ENCODE data around the gene SERGEF. TPM values are rescaled to one million over a fixed set of nuclear protein-coding genes. Genes with fewer than 3 reads are reported as not detected.

Gene SERGEF
- 10 to 100 TPM; 42.1 to 61.6 (median 53.9) TPM for total RNA-seq

DNA sequence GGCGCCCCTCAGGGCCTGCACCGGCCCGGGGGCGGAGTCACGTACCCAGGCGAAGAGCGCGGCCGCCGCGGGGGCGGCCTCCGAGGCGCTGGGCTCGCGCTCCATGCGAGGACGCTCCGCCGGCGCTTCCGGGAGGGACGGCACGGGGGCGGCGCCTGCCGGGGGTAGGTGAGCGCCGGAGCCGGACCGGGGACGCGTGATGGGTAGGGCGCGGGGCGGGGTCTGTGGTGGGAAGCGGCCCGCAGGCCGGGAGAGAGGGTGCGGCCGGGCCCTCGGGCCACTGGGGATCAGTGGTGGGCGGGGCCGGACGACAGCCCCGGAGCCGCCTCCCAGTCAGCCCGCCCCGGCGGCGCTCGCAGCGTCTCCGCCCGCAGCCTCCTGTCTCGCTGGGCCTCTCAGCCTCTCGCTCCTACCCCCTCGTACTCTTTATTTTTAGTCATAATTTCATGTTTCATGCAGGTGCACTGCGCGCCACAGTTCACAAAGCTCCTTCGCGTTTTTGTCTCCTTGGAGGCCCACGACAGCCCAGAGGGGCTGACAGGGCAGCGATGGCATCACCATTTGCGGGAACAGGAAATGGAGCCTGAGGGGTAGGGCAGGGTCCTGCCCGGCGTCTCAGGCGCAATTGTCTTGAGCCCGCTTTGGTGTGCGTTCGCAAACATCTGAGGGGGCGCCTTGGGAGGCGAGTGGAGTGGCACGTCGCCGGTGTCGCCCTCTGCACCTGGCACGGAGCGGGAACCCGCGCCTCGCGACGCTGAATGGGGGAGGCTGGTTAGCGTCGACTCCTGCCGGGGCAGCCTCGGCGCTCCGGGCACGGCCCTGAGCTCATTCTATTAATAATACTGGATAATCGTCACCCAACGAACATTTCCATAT is at the start of gene SERGEF:
SERGEF (minus strand) TSS at position 142 of the 876 bp plus-strand sequence; CDS start at position 105, 37 bp downstream.
- 0 to 1% methylated on average over 49 to 58 of the region's 93 CpGs for WGBS, 2 donors
- H3K27me3 ChIP-seq, result no peaks in the 10 kb centered on the region
- no peaks in the 10 kb centered on the region for H3K9me3 ChIP-seq
- H3K27ac ChIP-seq, result peak within 1 kb of the TSS; percentile 67 to 97 (median 90)
- peak within 1 kb of the TSS; percentile 67 to 88 (median 81) for H3K4me3 ChIP-seq
- H3K4me1 ChIP-seq, result peaks cover 0 to 15% (median 7%) of the 10 kb centered on the region in 4 donors
- peak in 1 of 2 donors; percentile 44 for TF ChIP-seq POLR2A (IDR thresholded peaks at IDR 0.05)
- peak in 1 of 2 donors; percentile 79 for TF ChIP-seq EP300 (IDR thresholded peaks at IDR 0.05)
- TF ChIP-seq, protein P1, sequence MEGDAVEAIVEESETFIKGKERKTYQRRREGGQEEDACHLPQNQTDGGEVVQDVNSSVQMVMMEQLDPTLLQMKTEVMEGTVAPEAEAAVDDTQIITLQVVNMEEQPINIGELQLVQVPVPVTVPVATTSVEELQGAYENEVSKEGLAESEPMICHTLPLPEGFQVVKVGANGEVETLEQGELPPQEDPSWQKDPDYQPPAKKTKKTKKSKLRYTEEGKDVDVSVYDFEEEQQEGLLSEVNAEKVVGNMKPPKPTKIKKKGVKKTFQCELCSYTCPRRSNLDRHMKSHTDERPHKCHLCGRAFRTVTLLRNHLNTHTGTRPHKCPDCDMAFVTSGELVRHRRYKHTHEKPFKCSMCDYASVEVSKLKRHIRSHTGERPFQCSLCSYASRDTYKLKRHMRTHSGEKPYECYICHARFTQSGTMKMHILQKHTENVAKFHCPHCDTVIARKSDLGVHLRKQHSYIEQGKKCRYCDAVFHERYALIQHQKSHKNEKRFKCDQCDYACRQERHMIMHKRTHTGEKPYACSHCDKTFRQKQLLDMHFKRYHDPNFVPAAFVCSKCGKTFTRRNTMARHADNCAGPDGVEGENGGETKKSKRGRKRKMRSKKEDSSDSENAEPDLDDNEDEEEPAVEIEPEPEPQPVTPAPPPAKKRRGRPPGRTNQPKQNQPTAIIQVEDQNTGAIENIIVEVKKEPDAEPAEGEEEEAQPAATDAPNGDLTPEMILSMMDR (IDR thresholded peaks at IDR 0.05), result peak in 4 of 5 experiments; percentile 37 to 66 (median 63)
- H3K36me3 ChIP-seq, result no peaks in the 10 kb centered on the region
- peak; percentile 79 to 85 for DNase-seq (ENCODE audit: low spot score in 2 of 2)

- Histone ChIP-seq H3K9me3 (no peaks in the 10 kb centered on the region), H3K4me3 (no peak overlapping the region), H3K4me1 (no peaks in the 10 kb centered on the region), H3K27me3 (no peaks in the 10 kb centered on the region), H3K27ac (no peak overlapping the region), H3K36me3 (peaks cover 0 to 10% (median 0%) of the 10 kb centered on the region in 3 donors)
- WGBS, 2 donors, result 76 to 85% methylated on average over 2 of the region's 2 CpGs
- no peak for DNase-seq (ENCODE audit: low spot score in 2 of 2)
- TF ChIP-seq EP300 (IDR thresholded peaks at IDR 0.05) (no peak), POLR2A (IDR thresholded peaks at IDR 0.05) (no peak)
- TF ChIP-seq, protein P1 (IDR thresholded peaks at IDR 0.05), result no peak
Observed at GRCh38 chr11:18061351-18061750, 48.5 kb upstream of the SERGEF start.

GRCh38 chr11:18056561-18057181 is 43.8 kb upstream of the SERGEF start:
- H3K36me3 ChIP-seq, result no peaks in the 10 kb centered on the region
- TF ChIP-seq POLR2A (IDR thresholded peaks at IDR 0.05), result no peak
- no peak for TF ChIP-seq EP300 (IDR thresholded peaks at IDR 0.05)
- TF ChIP-seq, protein P1 (IDR thresholded peaks at IDR 0.05), result no peak
- no peak overlapping the region for H3K27ac ChIP-seq
- no peak overlapping the region for H3K4me3 ChIP-seq
- no peaks in the 10 kb centered on the region for H3K27me3 ChIP-seq
- DNase-seq (ENCODE audit: low spot score in 2 of 2), result no peak
- H3K9me3 ChIP-seq, result no peaks in the 10 kb centered on the region
- whole genome bisulfite sequencing, 2 donors, result 34 to 79% methylated on average over 1 of the region's 1 CpG
- H3K4me1 ChIP-seq, result no peaks in the 10 kb centered on the region

DNA sequence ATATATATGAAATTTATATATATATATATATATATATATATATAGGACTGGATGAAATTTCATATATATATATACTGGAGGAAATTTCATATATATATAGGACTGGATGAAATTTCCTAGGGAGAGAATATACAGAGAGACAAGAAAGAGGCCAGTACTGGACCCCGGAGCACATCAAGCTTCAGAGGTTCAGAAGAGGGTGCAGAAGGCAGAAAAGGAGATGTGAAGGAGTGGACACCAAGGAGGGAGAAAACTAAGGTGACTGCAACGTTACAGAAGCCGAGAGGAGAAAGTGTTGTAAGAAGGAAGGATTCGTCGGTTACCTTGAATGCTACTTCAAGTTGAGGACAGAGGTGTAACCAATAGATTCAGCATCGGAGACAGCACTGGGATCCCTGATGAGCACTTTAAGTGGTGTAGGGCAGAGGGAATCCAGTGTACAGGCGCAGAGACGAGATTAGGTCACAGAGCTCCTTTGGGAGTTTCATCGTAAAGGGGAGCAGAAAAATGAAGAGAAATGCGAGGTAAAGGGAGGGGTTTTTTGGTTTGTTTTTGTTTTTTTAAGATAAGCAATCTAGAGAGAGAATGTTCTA is 41.8 kb upstream of the SERGEF start:
- Histone ChIP-seq H3K9me3 (no peaks in the 10 kb centered on the region), H3K27ac (no peak overlapping the region), H3K4me3 (no peak overlapping the region), H3K36me3 (no peaks in the 10 kb centered on the region), H3K4me1 (no peaks in the 10 kb centered on the region), H3K27me3 (no peaks in the 10 kb centered on the region)
- WGBS, 2 donors, result 85 to 86% methylated on average over 10 of the region's 10 CpGs
- TF ChIP-seq POLR2A (IDR thresholded peaks at IDR 0.05), result no peak
- TF ChIP-seq, protein P1 (IDR thresholded peaks at IDR 0.05), result no peak
- TF ChIP-seq EP300 (IDR thresholded peaks at IDR 0.05), result no peak
- no peak for DNase-seq (ENCODE audit: low spot score in 2 of 2)

All from tibial nerve (tissue), 4 donors.